ENCODE results near the gene TNFRSF8.

The TNFRSF8 gene

GRCh38 chr1:12134716-12135115, 71.6 kb downstream of the TNFRSF8 start:
- intact Hi-C loops (cut with DNase I), result no loop called here
- DNase-seq, result peak in 2 of 10 donors; percentile 29 to 70

GRCh38 chr1:12135612-12136011, 72.5 kb downstream of the TNFRSF8 start:
- intact Hi-C loops (cut with DNase I), result no loop called here
- DNase-seq, result peak in 2 of 10 donors; percentile 40 to 45

- DNase-seq, result no peak
- intact Hi-C loops (cut with DNase I), result no loop called here
Observed at GRCh38 chr1:12136916-12137610, 74.0 kb downstream of the TNFRSF8 start.

GRCh38 chr1:12138196-12139168, 75.4 kb downstream of the TNFRSF8 start:
- intact Hi-C loops (cut with DNase I), result no loop called here
- peak in 2 of 10 donors; percentile 47 to 64 for DNase-seq

DNA sequence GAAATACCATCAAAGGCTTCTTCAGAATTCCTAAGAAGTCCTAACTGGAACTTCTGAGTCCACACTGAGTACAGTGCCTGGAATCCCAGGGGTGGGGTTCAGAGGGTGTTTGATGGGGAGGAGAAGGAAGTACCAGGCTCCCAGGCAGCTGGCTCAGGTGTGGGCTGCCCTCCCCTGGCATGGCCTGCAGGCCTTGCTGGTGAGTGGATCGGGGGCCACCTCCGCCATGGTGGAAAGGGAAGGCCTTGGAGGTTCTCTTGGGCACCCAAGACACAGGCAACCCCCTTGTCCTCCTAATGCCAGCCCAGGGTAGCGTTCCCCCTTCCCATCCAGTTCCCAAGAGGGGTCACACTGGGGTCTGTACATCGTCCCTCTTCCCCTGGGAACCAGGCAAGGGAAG, 76.9 kb downstream of the TNFRSF8 start:
- intact Hi-C loops (cut with DNase I), result loop anchor here (5.0 kb wide), 1 partner anchor 42 kb away; no protein-coding TSS in a partner anchor
- DNase-seq, result peak in 3 of 10 donors; percentile 17 to 71 (median 35)

DNA sequence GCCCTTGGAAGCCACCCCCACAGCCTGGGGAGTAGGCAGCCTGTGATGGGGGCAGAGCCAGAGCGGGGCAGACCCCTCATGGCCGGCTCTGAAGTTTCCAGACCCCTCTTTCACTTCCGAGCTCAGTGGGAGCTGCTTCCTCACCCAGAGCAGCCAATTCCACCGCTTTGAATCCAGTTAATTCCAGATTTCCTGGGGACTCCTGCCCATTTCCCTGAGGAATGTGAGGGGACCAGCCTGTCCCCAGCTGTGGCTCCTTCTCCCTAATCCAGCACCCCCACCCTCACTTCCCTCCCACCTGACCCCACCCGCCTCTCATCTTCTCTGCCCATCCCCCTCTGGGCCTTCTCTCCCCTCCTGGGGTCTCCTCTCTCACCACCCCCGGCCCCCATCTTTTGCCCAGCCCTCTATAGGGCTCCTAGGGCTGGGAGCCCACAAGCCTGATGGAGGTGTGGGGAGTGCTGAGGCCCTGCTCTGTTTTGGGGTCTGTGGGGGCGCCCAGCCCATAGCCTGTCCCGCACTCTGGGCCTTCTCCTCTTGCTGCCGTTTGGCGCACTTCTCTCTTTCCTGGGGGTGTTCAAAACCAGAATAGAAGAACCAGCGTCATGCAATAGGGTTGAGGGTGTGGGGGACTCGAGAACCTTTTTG, 77.5 kb downstream of the TNFRSF8 start:
- intact Hi-C loops (cut with DNase I), result loop anchor here (5.0 kb wide), 1 partner anchor 42 kb away; no protein-coding TSS in a partner anchor
- DNase-seq, result peak in 3 of 10 donors; percentile 15 to 33 (median 21)

- DNase-seq, result peak in 3 of 10 donors; percentile 64 to 78 (median 76)
- intact Hi-C loops (cut with DNase I), result loop anchor here (5.0 kb wide), 1 partner anchor 41 kb away; no protein-coding TSS in a partner anchor
Observed at GRCh38 chr1:12141163-12141850, 78.2 kb downstream of the TNFRSF8 start.

DNA sequence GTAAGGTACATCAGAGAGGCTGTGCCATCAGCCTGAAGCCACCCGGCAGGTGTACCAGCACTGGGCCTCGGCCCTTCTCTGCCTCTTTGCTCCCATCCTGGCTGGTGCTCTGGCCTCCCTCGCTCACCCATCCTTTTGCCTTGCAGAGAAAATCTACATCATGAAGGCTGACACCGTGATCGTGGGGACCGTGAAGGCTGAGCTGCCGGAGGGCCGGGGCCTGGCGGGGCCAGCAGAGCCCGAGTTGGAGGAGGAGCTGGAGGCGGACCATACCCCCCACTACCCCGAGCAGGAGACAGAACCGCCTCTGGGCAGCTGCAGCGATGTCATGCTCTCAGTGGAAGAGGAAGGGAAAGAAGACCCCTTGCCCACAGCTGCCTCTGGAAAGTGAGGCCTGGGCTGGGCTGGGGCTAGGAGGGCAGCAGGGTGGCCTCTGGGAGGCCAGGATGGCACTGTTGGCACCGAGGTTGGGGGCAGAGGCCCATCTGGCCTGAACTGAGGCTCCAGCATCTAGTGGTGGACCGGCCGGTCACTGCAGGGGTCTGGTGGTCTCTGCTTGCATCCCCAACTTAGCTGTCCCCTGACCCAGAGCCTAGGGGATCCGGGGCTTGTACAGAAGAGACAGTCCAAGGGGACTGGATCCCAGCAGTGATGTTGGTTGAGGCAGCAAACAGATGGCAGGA, 79.2 kb downstream of the TNFRSF8 start:
- intact Hi-C loops (cut with DNase I), result loop anchor here (5.0 kb wide), 1 partner anchor 40 kb away; no protein-coding TSS in a partner anchor
- peak in 3 of 10 donors; percentile 65 to 74 (median 74) for DNase-seq

- intact Hi-C loops (cut with DNase I), result loop anchor here (5.0 kb wide), 1 partner anchor 39 kb away; no protein-coding TSS in a partner anchor
- DNase-seq, result peak in 3 of 10 donors; percentile 36 to 93 (median 71)
Observed at GRCh38 chr1:12142891-12143630, 80.0 kb downstream of the TNFRSF8 start.

DNA sequence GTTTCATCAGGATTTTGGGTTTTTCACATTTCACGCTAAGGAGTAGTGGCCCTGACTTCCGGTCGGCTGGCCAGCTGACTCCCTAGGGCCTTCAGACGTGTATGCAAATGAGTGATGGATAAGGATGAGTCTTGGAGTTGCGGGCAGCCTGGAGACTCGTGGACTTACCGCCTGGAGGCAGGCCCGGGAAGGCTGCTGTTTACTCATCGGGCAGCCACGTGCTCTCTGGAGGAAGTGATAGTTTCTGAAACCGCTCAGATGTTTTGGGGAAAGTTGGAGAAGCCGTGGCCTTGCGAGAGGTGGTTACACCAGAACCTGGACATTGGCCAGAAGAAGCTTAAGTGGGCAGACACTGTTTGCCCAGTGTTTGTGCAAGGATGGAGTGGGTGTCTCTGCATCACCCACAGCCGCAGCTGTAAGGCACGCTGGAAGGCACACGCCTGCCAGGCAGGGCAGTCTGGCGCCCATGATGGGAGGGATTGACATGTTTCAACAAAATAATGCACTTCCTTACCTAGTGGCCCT, 80.6 kb downstream of the TNFRSF8 start:
- intact Hi-C loops (cut with DNase I), result loop anchor here (5.0 kb wide), 1 partner anchor 39 kb away; no protein-coding TSS in a partner anchor
- DNase-seq, result peak in 7 of 10 donors; percentile 20 to 90 (median 40)

- DNase-seq, result peak in 1 of 10 donors; percentile 49
- intact Hi-C loops (cut with DNase I), result loop anchor here (5.0 kb wide), 1 partner anchor 38 kb away; no protein-coding TSS in a partner anchor
Observed at GRCh38 chr1:12144236-12144635, 81.1 kb downstream of the TNFRSF8 start.

DNA sequence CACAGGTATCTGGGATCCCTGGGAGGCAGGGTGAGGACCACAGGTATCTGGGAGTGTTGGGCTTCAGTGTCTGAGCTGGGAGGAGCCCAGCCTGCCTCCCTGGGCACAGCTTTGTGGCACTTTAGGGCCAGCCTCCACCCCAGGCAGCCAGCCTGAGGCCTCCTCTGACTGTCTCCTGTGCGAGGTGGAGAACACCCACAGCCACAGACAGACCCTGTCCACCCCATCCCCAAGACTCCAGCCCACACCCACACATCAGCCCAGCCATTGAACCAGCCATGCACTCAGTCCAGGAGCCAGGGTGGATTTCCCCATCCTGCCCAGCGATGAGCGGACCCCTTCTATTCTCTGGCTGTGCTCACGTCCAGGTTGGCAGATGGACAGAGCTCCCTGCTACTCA, 81.9 kb downstream of the TNFRSF8 start:
- intact Hi-C loops (cut with DNase I), result loop anchor here (5.0 kb wide), 1 partner anchor 37 kb away; no protein-coding TSS in a partner anchor
- DNase-seq, result no peak

DNA sequence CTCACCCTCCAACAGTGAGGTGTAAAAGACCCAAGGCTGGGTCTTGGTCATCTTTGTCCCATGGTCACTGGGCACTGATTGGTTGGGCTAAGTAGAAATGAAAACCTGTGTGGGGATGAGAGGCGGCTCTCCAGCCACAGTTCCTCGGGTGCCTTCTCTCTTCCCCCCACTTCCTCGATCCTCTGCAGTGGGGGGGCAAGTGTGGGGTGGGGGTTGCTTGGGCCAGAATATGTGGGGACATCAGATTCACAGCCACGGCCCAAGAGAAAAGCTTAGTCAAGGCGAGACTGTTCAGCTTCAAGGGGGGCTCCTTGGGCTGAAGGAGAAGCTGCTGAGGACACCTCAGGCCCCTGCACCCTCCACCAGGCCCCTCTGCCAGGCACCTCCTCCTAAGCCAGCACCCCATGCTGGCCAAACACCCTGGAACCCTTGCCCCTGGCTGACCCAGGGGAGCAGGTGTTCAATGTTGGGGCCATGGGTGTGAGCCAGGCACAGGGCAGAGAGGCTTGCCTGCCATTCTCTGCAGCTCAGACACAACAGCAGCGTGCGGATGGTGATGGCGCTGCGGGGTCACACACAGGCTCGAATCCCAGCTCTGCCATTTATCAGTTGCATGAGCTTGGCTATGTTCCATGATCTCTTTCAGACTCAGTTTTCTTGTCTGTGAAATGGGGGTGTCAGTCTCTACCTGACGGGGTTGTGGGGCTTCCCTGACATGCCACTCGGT, 82.7 kb downstream of the TNFRSF8 start:
- no peak for DNase-seq
- intact Hi-C loops (cut with DNase I), result no loop called here

- intact Hi-C loops (cut with DNase I), result no loop called here
- no peak for DNase-seq
Observed at GRCh38 chr1:12146343-12147112, 83.4 kb downstream of the TNFRSF8 start.

GRCh38 chr1:12147201-12147701, 84.1 kb downstream of the TNFRSF8 start:
- DNase-seq, result no peak
- intact Hi-C loops (cut with DNase I), result no loop called here

- no peak for DNase-seq
- intact Hi-C loops (cut with DNase I), result no loop called here
Observed at GRCh38 chr1:12148160-12148957, 85.3 kb downstream of the TNFRSF8 start.

Data from posterior cingulate gyrus (tissue), 11 donors.